ENCODE data around the gene EIF2D. TPM values are rescaled to one million over a fixed set of nuclear protein-coding genes. Genes with fewer than 3 reads are reported as not detected.
"Not testable (repeated sequence)": the region's sequence is repeated elsewhere in the genome, so short reads cannot be mapped to it uniquely, and the experiment has no call there.

EIF2D gene
- total RNA-seq, 2 donors from 2014 or later: 43.6 to 45.4 TPM

- Mint-ChIP-seq H3K36me3 (ENCODE audit: low read depth) (peaks cover 4% of the 10 kb centered on the region), H3K4me3 (no peak overlapping the region), H3K27ac (peak overlapping the region; percentile 100), H3K27me3 (no peaks in the 10 kb centered on the region), H3K4me1 (peaks cover 50% of the 10 kb centered on the region)
- DNase-seq: no peak
- no peak for ATAC-seq
- no peaks in the 10 kb centered on the region for H3K9me3 ChIP-seq (ENCODE audit: control insufficient read depth, low read length, poor library complexity, severe bottlenecking)
Observed at GRCh38 chr1:206588492-206588891, 23.8 kb downstream of the EIF2D start.

GRCh38 chr1:206587904-206588303 is 24.4 kb downstream of the EIF2D start:
- no peaks in the 10 kb centered on the region for H3K27me3 Mint-ChIP-seq
- ATAC-seq (no peak), DNase-seq (no peak)
- peak overlapping the region; percentile 100 for H3K27ac Mint-ChIP-seq
- H3K9me3 ChIP-seq (ENCODE audit: control insufficient read depth, low read length, poor library complexity, severe bottlenecking): no peaks in the 10 kb centered on the region
- H3K4me1 Mint-ChIP-seq: peaks cover 54% of the 10 kb centered on the region
- no peak overlapping the region for H3K4me3 Mint-ChIP-seq
- peaks cover 6% of the 10 kb centered on the region for H3K36me3 Mint-ChIP-seq (ENCODE audit: low read depth)

- H3K9me3 ChIP-seq (ENCODE audit: control insufficient read depth, low read length, poor library complexity, severe bottlenecking): no peaks in the 10 kb centered on the region
- no peaks in the 10 kb centered on the region for H3K27me3 Mint-ChIP-seq
- H3K27ac Mint-ChIP-seq: peak overlapping the region; percentile 100
- peaks cover 6% of the 10 kb centered on the region for H3K36me3 Mint-ChIP-seq (ENCODE audit: low read depth)
- ATAC-seq (no peak), DNase-seq (no peak)
- H3K4me3 Mint-ChIP-seq: no peak overlapping the region
- peaks cover 52% of the 10 kb centered on the region for H3K4me1 Mint-ChIP-seq
Observed at GRCh38 chr1:206586501-206587445, 25.5 kb downstream of the EIF2D start.

GRCh38 chr1:206584683-206585082 is 27.6 kb downstream of the EIF2D start:
- peaks cover 57% of the 10 kb centered on the region for H3K4me1 Mint-ChIP-seq
- no peaks in the 10 kb centered on the region for H3K27me3 Mint-ChIP-seq
- peaks cover 9% of the 10 kb centered on the region for H3K36me3 Mint-ChIP-seq (ENCODE audit: low read depth)
- peak overlapping the region; percentile 100 for H3K27ac Mint-ChIP-seq
- H3K4me3 Mint-ChIP-seq: peak overlapping the region; percentile 68
- H3K9me3 ChIP-seq (ENCODE audit: control insufficient read depth, low read length, poor library complexity, severe bottlenecking): no peaks in the 10 kb centered on the region
- no peak for DNase-seq
- ATAC-seq: no peak

- peak; percentile 23 for ATAC-seq
- Mint-ChIP-seq H3K4me1 (peaks cover 58% of the 10 kb centered on the region), H3K27me3 (no peaks in the 10 kb centered on the region), H3K4me3 (peak overlapping the region; percentile 90), H3K36me3 (ENCODE audit: low read depth) (peaks cover 9% of the 10 kb centered on the region), H3K27ac (peak overlapping the region; percentile 100)
- H3K9me3 ChIP-seq (ENCODE audit: control insufficient read depth, low read length, poor library complexity, severe bottlenecking): no peaks in the 10 kb centered on the region
- peak; percentile 73 to 85 (median 76) for DNase-seq
Observed at GRCh38 chr1:206583707-206584648, 28.3 kb downstream of the EIF2D start.

GRCh38 chr1:206582971-206583706 is 29.1 kb downstream of the EIF2D start:
- Mint-ChIP-seq H3K4me3 (peak overlapping the region; percentile 90), H3K36me3 (ENCODE audit: low read depth) (peaks cover 11% of the 10 kb centered on the region), H3K27me3 (no peaks in the 10 kb centered on the region), H3K4me1 (peaks cover 63% of the 10 kb centered on the region), H3K27ac (peak overlapping the region; percentile 100)
- DNase-seq (no peak), ATAC-seq (no peak)
- no peaks in the 10 kb centered on the region for H3K9me3 ChIP-seq (ENCODE audit: control insufficient read depth, low read length, poor library complexity, severe bottlenecking)

- Mint-ChIP-seq H3K4me1 (peaks cover 66% of the 10 kb centered on the region), H3K36me3 (ENCODE audit: low read depth) (peaks cover 13% of the 10 kb centered on the region), H3K27ac (peak overlapping the region; percentile 100), H3K27me3 (no peaks in the 10 kb centered on the region), H3K4me3 (peak overlapping the region; percentile 90)
- no peak for DNase-seq
- no peaks in the 10 kb centered on the region for H3K9me3 ChIP-seq (ENCODE audit: control insufficient read depth, low read length, poor library complexity, severe bottlenecking)
- ATAC-seq: no peak
Observed at GRCh38 chr1:206582537-206582936, 29.7 kb downstream of the EIF2D start.

GRCh38 chr1:206581571-206581981 is 30.7 kb downstream of the EIF2D start:
- Mint-ChIP-seq H3K4me1 (peaks cover 69% of the 10 kb centered on the region), H3K4me3 (peak overlapping the region; percentile 93), H3K27me3 (no peaks in the 10 kb centered on the region), H3K27ac (peak overlapping the region; percentile 100), H3K36me3 (ENCODE audit: low read depth) (peaks cover 13% of the 10 kb centered on the region)
- H3K9me3 ChIP-seq (ENCODE audit: control insufficient read depth, low read length, poor library complexity, severe bottlenecking): no peaks in the 10 kb centered on the region
- ATAC-seq (peak; percentile 72), DNase-seq (peak; percentile 59 to 76 (median 63))

GRCh38 chr1:206581114-206581497 is 31.2 kb downstream of the EIF2D start:
- peaks cover 16% of the 10 kb centered on the region for H3K36me3 Mint-ChIP-seq (ENCODE audit: low read depth)
- not testable (repeated sequence) for ATAC-seq; H3K27me3 Mint-ChIP-seq; H3K9me3 ChIP-seq (ENCODE audit: control insufficient read depth, low read length, poor library complexity, severe bottlenecking); DNase-seq
- peak overlapping the region; percentile 100 for H3K27ac Mint-ChIP-seq
- peak overlapping the region; percentile 93 for H3K4me3 Mint-ChIP-seq
- H3K4me1 Mint-ChIP-seq: peaks cover 74% of the 10 kb centered on the region

GRCh38 chr1:206580438-206581113 is 31.7 kb downstream of the EIF2D start:
- H3K9me3 ChIP-seq (ENCODE audit: control insufficient read depth, low read length, poor library complexity, severe bottlenecking): no peaks in the 10 kb centered on the region
- Mint-ChIP-seq H3K4me1 (peaks cover 79% of the 10 kb centered on the region), H3K4me3 (peak overlapping the region; percentile 93), H3K27me3 (no peaks in the 10 kb centered on the region), H3K27ac (peak overlapping the region; percentile 100), H3K36me3 (ENCODE audit: low read depth) (peaks cover 16% of the 10 kb centered on the region)
- no peak for ATAC-seq
- no peak for DNase-seq

GRCh38 chr1:206579747-206580437 is 32.4 kb downstream of the EIF2D start:
- no peaks in the 10 kb centered on the region for H3K27me3 Mint-ChIP-seq
- peak overlapping the region; percentile 100 for H3K27ac Mint-ChIP-seq
- peak; percentile 70 for ATAC-seq
- H3K36me3 Mint-ChIP-seq (ENCODE audit: low read depth): peaks cover 16% of the 10 kb centered on the region
- H3K9me3 ChIP-seq (ENCODE audit: control insufficient read depth, low read length, poor library complexity, severe bottlenecking): no peaks in the 10 kb centered on the region
- H3K4me3 Mint-ChIP-seq: peak overlapping the region; percentile 93
- DNase-seq: peak; percentile 60 to 78 (median 74)
- H3K4me1 Mint-ChIP-seq: peaks cover 83% of the 10 kb centered on the region

GRCh38 chr1:206578978-206579374 is 33.3 kb downstream of the EIF2D start:
- Mint-ChIP-seq H3K36me3 (ENCODE audit: low read depth) (peaks cover 16% of the 10 kb centered on the region), H3K27me3 (no peaks in the 10 kb centered on the region), H3K27ac (peak overlapping the region; percentile 100), H3K4me1 (peaks cover 88% of the 10 kb centered on the region), H3K4me3 (peak overlapping the region; percentile 93)
- no peaks in the 10 kb centered on the region for H3K9me3 ChIP-seq (ENCODE audit: control insufficient read depth, low read length, poor library complexity, severe bottlenecking)
- ATAC-seq (no peak), DNase-seq (no peak)
